ENCODE data around the gene PDK4. TPM values are rescaled to one million over a fixed set of nuclear protein-coding genes. Genes with fewer than 3 reads are reported as not detected.

PDK4 gene
- total RNA-seq (2022; extraction: Qiagen RNA extraction) = 9.1 to 13.0 TPM (median 11.5 TPM) in 5 replicates

DNA sequence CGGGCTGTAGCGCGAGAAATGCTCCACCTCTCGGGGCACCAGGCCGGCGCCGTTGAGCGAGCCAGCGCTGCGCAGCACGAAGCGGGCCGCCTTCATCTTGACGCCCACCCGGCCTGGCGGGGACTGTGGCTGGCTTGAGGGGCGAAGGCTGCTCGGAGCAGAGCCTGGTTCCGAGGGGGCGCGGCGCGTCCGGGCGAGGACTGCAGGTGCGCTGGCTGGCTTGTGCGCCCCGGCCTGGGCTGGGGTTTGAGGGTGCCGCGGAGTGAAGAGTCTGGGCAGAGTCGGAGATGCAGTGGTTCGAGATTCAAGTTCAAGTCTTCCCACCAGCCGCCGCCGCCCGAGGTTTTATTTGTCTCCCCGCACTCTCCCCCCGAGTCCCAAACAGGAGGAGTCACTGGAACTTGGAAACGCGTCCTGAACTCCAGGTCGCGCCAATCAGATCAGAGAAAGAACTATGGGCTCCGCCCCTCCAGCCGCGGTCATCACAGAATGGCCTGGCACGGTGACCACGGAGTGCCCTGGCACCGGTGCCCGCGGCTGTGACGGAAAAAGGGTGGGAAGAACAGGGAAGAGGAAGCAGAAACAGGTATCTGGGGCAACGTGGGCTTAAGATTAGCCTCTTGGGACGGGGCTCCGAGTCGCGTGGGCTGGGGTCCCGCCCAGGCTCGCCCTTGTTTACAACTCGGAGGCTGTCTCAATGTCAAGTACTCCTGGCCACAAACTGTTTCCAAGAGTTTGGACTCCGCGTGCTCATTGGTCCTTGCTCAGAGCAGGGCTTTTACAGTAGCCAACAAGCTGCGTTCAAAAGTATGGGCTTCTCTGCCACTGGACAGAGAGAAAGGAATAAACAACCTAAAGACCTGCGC, at the start of gene PDK4:
Gene PDK4 (minus strand): TSS at position 319 of the 866 bp plus-strand sequence. CDS start 223 bp downstream, at position 96.

Other genes starting within 250 kb of the PDK4 start
- 31.2 to 39.6 TPM (median 33.8 TPM) in 5 replicates for gene PON3, start 200.1 kb downstream of the PDK4 start, total RNA-seq (2022; extraction: Qiagen RNA extraction)
- 308 to 341 TPM (median 324 TPM) in 5 replicates for gene PON2, start 161.5 kb downstream of the PDK4 start, total RNA-seq (2022; extraction: Qiagen RNA extraction)
- 0.18 to 0.34 TPM (median 0.25 TPM) in 5 replicates for gene ASB4, start 110.6 kb downstream of the PDK4 start, total RNA-seq (2022; extraction: Qiagen RNA extraction)
- 0.05 to 0.24 TPM (median 0.16 TPM) in 5 replicates for gene DYNC1I1, start 176.0 kb upstream of the PDK4 start, total RNA-seq (2022; extraction: Qiagen RNA extraction)